ENCODE measurements around the gene FRRS1.
"Not testable (repeated sequence)": the region's sequence is repeated elsewhere in the genome, so short reads cannot be mapped to it uniquely, and the experiment has no call there.

Gene FRRS1

DNA sequence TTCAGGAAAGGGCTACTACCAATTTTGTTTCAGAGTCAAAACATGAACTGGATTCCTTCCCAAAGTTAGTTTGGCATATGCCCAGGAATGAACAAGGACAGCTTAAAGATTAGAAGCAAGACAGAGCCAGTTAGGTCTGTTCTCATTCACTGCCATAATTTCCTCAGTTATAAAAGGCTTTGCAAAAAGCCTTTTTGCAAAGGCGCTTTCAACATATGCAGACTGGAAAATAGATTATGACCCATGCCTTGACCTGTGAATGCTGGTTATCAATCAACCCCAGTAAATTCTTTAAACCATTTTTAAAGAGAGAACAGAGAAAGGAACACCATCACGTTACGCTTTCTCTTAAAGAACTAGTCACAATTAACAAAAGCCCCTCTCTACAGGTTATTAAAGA, 1.7 kb upstream of the FRRS1 start:
- DNase-seq (ENCODE audit: low read depth in 2 of 2) = no peak

DNA sequence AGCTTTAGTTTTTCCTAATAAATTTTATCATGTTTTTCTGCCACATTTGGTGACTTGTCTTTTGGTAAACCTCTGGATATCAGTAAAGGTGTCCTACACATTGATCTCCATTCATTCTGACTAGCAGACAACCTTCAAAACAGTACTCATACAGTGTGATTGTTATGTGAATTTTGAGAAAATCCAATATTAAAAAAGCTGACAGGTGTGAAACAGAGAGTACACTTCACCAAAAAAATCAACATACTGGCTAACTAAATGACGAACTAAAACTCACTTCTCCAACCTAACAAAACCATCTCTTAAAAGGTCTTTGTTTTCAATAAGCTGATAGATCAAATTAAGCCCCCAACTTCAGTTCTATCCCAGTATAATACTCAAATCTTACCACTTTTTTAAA, 1.5 kb downstream of the FRRS1 start:
- no peak for DNase-seq (ENCODE audit: low read depth in 2 of 2)

DNA sequence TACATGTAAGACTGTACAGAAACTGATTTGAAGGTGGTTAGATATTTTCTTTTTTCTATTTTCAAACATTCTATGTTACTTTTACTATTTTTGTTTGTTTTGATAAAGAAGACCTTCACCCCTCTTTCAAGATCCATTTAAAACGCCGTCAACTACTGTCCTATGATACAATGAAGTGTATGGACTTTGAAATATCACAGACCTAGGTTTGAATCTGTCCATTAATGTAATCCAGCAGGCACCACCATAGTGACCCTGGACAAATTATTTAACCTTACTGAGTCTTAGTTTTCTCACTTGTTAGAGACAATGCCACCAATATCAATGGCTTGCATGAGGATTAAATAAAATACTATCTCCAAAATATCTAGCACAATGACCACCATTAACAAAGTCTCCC, 2.0 kb downstream of the FRRS1 start:
- no peak for DNase-seq (ENCODE audit: low read depth in 2 of 2)

DNA sequence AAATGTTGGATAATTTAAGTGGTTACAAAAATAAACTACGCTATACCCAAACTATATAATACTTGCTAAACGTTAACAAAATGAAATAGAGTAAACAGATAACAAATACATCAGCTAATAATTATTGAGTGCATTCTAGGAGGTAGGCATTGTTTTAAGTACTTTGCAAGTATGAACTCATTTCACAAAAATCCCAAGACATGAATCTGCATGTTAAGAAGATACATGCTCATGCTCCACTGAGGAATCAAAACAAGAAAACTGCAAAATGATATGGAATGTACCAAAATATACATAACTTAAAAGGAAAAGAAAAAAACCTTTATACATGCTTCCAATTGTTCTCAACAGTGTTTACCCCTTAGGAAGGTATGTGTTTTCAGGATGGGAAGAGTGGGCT, 2.5 kb downstream of the FRRS1 start:
- no peak for DNase-seq (ENCODE audit: low read depth in 2 of 2)

DNA sequence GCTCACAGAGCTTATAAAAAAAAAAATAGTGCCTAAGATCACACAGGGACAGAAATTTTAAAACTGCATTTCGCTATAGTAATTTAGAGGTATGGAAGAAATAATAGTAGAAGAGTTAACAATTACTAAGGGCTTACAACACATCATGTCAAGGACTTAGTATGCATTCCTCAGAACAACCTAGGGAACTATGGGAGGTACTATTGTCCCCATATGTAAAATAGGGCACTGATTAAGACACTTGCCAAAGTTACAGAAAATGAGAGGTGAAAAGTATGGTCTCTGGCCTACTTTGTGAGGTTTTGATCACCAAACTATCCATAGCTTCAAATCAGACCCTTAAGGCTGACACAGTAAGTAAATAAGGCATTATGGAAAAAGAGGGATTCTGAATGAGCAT, 4.7 kb downstream of the FRRS1 start:
- DNase-seq (ENCODE audit: low read depth in 2 of 2) = no peak

DNA sequence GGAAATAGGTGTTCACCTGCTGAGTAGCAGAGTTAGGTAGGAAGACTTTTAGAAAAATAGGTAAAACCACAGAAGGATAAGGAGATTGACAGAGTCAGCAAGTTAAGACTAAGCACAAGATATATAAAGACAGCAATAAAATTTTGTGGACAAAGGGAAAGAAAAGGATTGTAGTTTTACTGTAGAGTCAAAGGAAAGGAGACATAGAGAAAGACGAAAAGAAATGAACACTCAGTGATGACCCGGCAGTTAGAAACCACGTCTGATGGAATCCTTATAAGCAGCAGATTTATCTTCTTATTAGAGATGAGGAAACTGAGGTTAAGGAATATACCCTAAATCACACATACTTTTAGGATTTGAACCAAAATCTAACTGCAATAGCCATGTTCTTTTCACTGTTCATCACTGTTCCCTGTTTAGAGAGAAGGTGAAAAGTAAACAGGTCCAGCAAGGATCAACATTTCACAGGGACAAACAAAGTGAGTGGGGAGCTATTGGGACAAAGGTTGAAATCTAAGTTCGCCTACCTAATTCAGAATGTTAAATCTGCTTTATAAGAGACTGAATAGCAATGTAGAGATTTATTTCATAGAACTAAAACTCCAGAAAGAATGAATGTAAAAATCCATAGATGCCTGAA, 6.8 kb downstream of the FRRS1 start:
- DNase-seq (ENCODE audit: low read depth in 2 of 2) = no peak

DNA sequence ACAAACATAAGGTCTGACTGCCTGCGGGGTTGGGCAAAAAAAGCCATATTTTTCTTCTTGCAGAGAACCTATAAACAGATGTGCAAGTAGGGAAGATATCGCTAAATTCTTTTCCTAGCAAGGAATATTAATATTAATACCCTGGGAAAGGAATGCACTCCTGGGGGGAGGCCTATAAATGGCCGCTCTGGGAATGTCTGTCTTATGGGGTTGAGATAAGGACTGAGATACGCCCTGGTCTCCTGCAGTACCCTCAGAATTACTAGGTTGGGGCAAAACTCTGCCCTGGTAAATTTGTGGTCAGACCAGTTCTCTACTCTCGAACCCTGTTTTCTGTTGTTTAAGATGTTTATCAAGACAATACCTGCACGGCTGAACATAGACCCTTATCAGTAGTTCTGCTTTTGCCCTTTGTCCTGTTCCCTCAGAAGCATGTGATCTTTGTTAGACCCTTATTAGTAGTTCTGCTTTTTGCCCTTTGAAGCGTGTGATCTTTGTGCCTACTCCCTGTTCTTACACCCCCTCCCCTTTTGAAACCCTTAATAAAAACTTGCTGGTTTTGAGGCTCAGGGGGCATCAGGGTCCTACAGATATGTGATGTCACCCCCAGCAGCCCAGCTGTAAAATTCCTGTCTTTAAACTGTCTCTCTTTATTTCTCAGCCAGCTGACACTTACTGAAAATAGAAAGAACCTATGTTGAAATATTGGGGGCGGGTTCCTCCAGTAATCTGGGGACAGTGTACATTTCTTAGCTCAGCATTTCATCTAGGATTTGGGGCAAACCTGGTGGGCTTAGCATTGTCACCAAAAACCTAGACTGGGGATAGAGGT, 7.5 kb downstream of the FRRS1 start:
- DNase-seq (ENCODE audit: low read depth in 2 of 2) = not testable (repeated sequence)

DNA sequence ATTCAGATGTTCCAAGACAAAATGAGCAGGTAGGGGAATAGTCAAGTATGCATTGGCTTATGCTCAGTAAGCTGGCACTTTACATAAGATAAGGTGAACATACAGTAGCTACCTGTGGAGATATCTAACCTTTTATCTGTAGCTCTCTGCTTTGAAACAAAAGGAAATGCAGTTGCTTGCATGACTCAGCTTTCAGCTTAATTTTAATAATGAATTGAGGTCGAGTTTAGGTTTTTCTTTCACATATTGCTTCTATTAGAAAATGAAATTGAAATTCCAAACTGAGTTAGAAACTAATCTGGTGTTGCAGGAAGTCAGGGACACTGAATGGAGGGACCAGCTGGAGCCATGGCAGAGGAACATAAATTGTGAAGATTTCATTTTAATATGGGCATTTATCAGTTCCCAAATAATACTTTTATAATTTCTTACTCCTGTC, 8.3 kb downstream of the FRRS1 start:
- DNase-seq (ENCODE audit: low read depth in 2 of 2) = no peak

DNA sequence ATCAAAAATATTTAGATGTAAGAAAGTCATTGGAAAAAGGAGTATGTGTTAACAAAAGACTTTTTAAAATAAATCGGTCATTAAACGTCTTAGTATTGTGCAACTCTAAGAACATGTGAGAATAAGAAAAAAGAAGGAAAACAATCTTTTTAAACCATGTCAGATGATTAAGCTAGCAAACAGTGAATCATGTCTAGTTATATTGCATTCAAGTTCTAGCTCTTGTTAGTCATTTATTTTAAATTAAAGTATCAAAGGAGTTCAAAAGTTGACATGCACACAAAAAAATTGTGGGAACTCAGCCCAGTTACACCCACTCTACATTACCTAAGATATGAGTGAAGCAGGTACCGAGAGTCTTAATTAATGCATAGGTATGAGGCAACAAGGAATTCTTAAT, 9.8 kb downstream of the FRRS1 start:
- DNase-seq (ENCODE audit: low read depth in 2 of 2) = no peak

DNA sequence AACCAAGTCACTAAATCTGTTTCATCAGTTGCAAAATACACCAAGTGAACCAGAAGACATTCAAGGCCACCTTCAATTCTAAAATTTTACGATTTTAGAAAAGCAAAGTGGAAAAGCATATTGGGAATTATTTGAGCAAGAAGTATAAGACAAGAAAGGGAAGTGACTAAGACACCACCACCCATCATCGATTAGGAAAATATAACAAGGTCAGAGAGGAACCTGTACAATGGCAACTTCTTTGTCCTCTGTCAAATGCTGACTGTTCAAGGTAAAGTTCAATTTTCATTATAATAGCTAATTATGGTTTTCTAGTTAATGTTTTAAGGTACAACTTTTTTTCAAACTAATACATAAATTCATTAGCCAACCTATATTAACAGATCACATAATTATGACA, 10.8 kb downstream of the FRRS1 start:
- DNase-seq (ENCODE audit: low read depth in 2 of 2) = no peak

DNA sequence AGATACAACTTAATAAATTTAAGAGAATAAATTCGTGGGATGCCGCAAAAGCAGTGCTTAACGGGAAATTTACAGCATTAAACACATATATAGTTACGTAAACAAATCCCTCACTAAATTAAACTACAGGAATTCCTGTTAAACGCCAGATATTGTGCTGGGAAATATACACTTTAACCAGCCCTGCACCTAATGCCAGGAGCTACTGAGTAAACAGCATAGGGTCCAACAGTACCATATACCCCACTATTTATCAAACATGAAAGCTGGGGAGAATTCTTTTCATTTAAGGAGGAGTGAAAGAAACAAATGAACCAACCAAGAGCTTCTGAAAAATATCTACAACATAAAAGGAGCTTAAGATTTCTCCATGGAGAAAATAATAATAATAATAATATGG, 11.7 kb downstream of the FRRS1 start:
- DNase-seq (ENCODE audit: low read depth in 2 of 2) = no peak

DNA sequence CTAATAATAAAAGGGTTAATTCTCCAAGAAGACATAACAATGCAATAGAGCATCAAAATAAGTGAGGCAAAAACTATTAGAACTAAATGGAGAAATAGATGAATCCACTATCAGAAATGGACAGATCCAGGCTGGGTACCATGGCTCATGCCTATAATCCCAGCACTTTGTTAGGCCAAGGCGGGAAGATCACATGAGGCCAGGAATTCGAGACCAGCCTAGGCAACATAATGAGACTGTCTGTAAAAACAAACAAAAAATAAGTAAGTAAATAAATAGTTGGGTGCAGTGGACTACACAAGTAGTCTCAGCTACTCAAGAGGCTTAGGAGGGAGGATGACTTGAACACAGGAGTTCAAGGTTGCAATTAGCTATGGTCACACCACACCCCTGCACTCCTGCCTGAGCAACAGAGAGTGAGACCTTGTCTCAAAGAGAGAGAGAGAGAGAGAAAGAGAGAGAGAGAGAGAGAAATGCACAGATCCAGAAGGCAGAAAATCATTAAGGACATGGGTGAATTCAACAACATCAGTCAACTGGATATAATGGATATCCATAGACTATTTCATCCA, 12.3 kb downstream of the FRRS1 start:
- DNase-seq (ENCODE audit: low read depth in 2 of 2) = no peak

DNA sequence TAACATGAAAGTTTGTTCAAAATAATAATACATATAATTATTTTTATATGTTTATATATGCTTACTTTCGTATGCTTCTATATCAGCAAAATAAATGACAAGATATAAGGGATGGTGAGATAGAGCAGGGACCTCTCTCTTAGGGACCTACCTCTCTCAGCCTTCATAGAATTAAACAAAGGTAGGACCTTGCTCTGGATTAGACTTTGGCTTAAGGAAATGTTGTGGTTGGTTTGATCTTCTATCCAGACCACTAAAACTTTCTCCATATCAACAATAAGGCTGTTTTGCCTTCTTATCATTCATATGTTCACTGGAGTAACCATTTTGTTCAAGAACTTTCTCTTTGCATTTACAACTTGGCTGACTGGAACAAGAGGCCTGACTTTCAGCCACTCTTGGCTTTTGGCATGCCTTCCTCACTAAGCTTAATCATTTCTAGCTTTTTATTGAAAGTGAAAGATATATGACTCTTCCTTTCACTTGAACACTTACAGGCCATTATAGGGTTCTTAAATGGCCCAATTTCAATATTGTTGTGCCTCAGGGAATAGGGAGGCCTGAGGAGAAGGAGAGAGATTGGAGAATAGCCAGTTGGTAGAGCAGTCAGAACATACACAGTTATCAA, 14.4 kb downstream of the FRRS1 start:
- DNase-seq (ENCODE audit: low read depth in 2 of 2) = no peak

DNA sequence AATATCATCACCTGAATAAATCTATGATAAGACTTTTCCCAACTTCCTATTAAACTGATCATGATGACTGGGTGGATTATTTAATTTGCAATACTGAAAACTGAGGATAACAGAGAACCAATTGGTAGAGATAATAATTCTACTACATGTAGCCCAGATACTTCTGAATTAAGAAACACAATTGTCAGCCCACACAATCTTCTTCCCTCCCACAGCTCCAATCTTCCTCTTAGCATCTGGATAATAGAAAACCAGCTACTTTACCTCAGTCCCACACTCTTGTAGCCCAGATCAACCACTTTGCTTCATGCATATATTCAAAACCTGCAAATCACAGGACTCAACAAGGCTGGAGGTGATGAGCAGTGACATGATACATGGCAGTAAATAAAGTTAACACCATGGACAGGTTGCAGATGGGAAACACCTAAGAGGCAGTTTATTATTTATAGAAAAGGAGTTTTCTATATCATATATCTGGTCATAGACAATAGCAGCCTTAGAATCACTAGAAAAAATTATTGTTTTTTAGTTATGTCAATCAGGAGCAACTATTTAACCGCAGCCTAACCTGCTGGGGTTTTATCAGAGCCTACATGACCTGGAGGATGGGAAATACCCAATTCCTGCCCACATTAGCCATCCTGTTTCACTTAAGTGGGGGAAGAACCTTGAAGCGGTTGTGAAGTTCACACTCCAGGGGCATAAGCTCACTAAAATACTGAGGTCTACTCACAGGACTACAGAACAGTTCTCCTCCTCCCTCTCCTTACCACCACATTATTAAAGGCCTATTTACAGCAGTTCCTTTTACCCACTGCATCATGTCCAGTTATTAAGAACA, 16.7 kb downstream of the FRRS1 start:
- no peak for DNase-seq (ENCODE audit: low read depth in 2 of 2)

DNA sequence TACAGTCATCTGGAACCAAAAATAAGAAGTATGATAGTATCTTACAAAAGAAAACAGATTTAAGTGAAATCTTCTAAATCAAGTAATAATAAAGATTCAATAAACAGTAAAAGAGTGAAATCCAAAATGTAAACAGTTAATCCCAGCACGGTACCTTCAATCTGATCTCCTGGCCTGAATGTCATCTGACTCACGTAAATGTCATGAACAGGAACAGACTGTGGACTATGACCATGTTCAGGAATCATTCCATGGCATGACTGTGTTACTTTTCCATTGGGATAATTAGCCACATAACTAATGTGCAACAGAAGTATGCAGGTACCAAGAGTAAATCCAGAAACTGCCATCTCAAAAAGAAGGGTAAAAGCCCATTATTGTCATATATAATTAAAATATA, 18.0 kb downstream of the FRRS1 start:
- no peak for DNase-seq (ENCODE audit: low read depth in 2 of 2)

DNA sequence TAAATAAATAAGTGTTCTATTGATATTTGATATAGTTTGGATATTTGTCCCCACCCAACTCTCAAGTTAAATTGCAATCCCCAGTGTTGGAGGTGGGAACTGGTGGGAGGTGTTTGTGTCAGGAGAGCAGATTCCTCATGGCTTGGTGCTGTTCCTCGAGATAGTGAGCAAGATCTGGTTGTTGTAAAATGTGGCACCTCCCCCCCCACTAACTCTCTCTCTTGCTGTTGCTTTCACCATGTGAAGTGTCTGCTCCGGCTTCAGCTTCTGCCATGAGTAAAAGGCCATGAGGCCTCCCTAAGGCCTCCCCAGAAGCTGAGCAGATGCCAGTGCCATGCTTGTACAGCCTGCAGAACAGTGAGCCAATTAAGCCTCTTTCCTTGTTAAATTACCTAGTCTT, 20.8 kb downstream of the FRRS1 start:
- no peak for DNase-seq (ENCODE audit: low read depth in 2 of 2)

DNA sequence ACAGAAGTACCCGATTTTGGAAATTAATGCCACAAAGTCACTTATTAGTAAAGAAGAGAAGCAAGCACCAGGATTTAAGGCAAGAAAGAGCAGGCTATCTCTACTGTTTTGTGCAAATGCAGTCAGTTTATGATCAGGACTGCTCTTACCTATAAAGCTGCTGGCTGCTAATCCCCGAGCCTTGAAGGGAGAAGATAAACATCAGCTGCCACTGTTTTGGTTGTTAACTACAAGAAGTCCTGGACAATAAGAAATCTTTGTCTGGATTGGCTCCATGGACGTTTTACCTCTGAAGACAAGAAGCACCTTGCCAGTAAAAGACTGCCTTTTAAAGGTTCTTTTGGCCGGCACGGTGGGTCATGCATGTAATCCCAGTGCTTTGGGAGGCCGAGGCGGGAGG, 21.4 kb downstream of the FRRS1 start:
- no peak for DNase-seq (ENCODE audit: low read depth in 2 of 2)

DNA sequence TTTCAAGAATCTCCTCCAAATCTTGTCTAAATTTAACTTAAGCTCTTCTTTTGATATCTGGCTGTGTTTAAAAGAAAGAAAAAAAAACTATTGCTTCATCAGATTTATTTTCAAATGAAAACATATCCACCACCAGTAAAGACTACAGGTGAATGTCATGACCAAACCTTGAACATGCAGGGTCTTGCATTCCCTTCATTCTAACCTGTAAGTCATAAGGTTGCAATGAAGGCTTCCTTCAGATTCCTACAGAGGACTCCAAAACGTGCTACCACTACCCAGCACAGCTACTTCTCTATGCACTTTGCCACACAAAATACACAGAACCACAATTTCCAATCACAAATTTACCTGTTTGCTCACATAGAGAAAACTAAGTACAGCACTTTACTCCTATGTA, 26.3 kb downstream of the FRRS1 start:
- no peak for DNase-seq (ENCODE audit: low read depth in 2 of 2)

DNA sequence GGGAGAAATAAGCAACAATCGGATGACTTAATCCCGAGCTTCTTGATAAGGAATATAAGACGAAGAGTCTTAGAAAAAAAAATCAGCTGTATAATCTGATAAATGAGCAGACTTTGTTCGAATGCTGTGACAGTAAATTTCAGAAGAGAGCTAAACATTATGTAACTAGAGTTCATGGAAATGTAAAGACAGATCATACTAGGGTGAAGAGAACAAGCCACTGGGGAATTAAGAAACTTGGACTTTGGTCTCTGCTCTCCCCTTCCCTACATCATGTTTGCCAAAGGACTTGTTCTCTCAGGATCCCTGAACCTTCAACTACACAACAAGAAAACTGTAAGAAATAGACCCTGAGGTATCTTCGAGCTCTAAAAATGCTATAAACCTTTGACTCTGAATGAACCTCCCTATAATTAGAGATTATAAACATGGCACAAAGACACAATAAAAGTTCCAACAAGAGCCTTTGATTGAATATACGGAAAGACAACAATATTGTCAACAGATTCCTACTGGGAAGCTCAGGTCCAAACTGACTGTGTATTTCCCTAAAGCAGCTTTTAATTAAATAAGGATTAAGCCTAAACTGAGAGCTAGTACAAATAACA, 27.5 kb downstream of the FRRS1 start:
- no peak for DNase-seq (ENCODE audit: low read depth in 2 of 2)

DNA sequence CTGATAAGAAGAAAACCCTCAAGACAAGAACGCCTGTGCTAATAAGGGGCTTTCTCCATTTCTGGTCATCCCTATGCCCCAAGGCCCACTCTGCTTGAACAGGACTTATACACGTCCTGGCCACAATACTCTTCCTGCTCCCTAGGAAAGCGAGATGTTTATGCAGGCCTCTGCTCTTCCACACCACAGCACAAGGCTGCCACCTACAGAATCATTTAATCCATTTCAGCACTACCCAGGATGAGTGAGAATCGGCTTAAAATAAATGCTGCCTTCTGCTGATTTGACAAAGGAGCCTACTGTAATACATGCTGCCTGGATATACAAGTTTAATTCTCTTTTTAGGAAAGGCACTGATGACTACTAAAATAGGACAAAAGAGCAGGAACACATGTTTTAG, 29.4 kb downstream of the FRRS1 start:
- DNase-seq (ENCODE audit: low read depth in 2 of 2) = no peak

DNA sequence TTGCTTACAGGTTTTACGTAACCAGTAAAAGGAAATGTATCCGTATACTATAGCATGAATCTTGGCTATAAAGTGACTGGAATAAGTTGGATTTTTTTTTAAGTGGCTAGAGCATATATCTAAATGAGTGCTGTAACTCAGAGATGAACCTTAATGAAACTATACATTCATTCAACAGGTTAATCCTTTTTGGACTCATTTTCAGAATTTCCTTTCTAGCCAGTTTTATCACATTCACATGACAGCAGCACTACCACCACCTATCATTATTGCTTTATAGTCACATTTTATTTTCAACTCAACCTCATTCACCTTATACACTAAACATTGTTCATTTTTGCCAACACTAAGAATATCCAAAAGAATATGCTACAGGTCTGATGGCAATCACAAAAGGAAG, 30.6 kb downstream of the FRRS1 start:
- no peak for DNase-seq (ENCODE audit: low read depth in 2 of 2)

Measured in stimulated activated CD4-positive, alpha-beta T cell treated with anti-CD3 and anti-CD28 coated beads, Interleukin-15, amount 100 ng/mL, for 48 hours (primary cell).